DMS53 treated with DMSO at 0.1 percent for 48 hours (cell line): Measurements from ENCODE around the gene LRRC49.
"Not testable (repeated sequence)": the region's sequence is repeated elsewhere in the genome, so short reads cannot be mapped to it uniquely, and the experiment has no call there.

ENCODE experiments used
- DNase-seq: peaks from one replicate; lab custom pipeline; 2025; ENCODE audit not compliant: unreplicated experiment; lab: John Stamatoyannopoulos, UW

Gene LRRC49

GRCh38 chr15:70920981-70921696 lies 28.5 kb downstream of the LRRC49 start:
- no peak for DNase-seq

- no peak for DNase-seq
These were observed 29.5 kb downstream of the LRRC49 start for GRCh38 chr15:70922119-70922518.

- no peak for DNase-seq
These were observed 30.9 kb downstream of the LRRC49 start for GRCh38 chr15:70923311-70924080.

- DNase-seq: not testable (repeated sequence)
These were observed 34.3 kb downstream of the LRRC49 start for GRCh38 chr15:70926914-70927313.

GRCh38 chr15:70931821-70932220 lies 39.2 kb downstream of the LRRC49 start:
- no peak for DNase-seq

GRCh38 chr15:70932397-70932796 lies 39.8 kb downstream of the LRRC49 start:
- DNase-seq: no peak

- DNase-seq: no peak
These were observed 40.8 kb downstream of the LRRC49 start for GRCh38 chr15:70933411-70933810.

- no peak for DNase-seq
These were observed 43.0 kb downstream of the LRRC49 start for GRCh38 chr15:70935631-70936030.

- DNase-seq: no peak
These were observed 43.7 kb downstream of the LRRC49 start for GRCh38 chr15:70936326-70936725.

GRCh38 chr15:70943285-70943684 lies 50.7 kb downstream of the LRRC49 start:
- not testable (repeated sequence) for DNase-seq

- DNase-seq: no peak
These were observed 55.0 kb downstream of the LRRC49 start for GRCh38 chr15:70947351-70948335.

GRCh38 chr15:70950953-70951352 lies 58.3 kb downstream of the LRRC49 start:
- DNase-seq: no peak

- DNase-seq: no peak
These were observed 61.5 kb downstream of the LRRC49 start for GRCh38 chr15:70954171-70954570.

- no peak for DNase-seq
These were observed 62.1 kb downstream of the LRRC49 start for GRCh38 chr15:70954733-70955132.

GRCh38 chr15:70955151-70955550 lies 62.5 kb downstream of the LRRC49 start:
- DNase-seq: no peak

GRCh38 chr15:70956201-70956995 lies 63.8 kb downstream of the LRRC49 start:
- DNase-seq: no peak

- DNase-seq: no peak
These were observed 69.5 kb downstream of the LRRC49 start for GRCh38 chr15:70962084-70962483.

- DNase-seq: no peak
These were observed 70.6 kb downstream of the LRRC49 start for GRCh38 chr15:70963199-70963598.

GRCh38 chr15:70964058-70964457 lies 71.4 kb downstream of the LRRC49 start:
- DNase-seq: no peak

GRCh38 chr15:70964686-70965085 lies 72.1 kb downstream of the LRRC49 start:
- DNase-seq: no peak
